NK-92 treated with Interleukin-12 subunit alpha and Interleukin-12 subunit beta, amount 100 ng/mL, for 24 hours (cell line): ENCODE data around the gene NOL7.

Source experiments
- DNase-seq: peaks from one replicate; lab custom pipeline; 2025; lab: John Stamatoyannopoulos, UW

The NOL7 gene

GRCh38 chr6:13597073-13597472 is 18.1 kb upstream of the NOL7 start:
- DNase-seq = no peak

- no peak for DNase-seq
These were observed 15.1 kb upstream of the NOL7 start for GRCh38 chr6:13600036-13600435.

GRCh38 chr6:13604135-13604534 is 11.0 kb upstream of the NOL7 start:
- no peak for DNase-seq

- no peak for DNase-seq
These were observed 10.4 kb upstream of the NOL7 start for GRCh38 chr6:13604546-13605416.

GRCh38 chr6:13605634-13606033 is 9.5 kb upstream of the NOL7 start:
- no peak for DNase-seq

GRCh38 chr6:13611715-13612114 is 3.4 kb upstream of the NOL7 start:
- DNase-seq = no peak

- DNase-seq = no peak
These were observed 2.0 kb upstream of the NOL7 start for GRCh38 chr6:13613029-13613594.

GRCh38 chr6:13614126-13614925 is 809 bp upstream of the NOL7 start:
- DNase-seq = peak; percentile 62

GRCh38 chr6:13615792-13616120 is 621 bp downstream of the NOL7 start:
- peak; percentile 25 for DNase-seq

- no peak for DNase-seq
These were observed 1.9 kb downstream of the NOL7 start for GRCh38 chr6:13617066-13617465.

GRCh38 chr6:13624871-13625288 is 9.7 kb downstream of the NOL7 start:
- no peak for DNase-seq

GRCh38 chr6:13629459-13630116 is 14.5 kb downstream of the NOL7 start:
- no peak for DNase-seq

- DNase-seq = no peak
These were observed 15.4 kb downstream of the NOL7 start for GRCh38 chr6:13630499-13630898.

- no peak for DNase-seq
These were observed 18.2 kb downstream of the NOL7 start for GRCh38 chr6:13633343-13633742.

GRCh38 chr6:13635948-13636658 is 21.0 kb downstream of the NOL7 start:
- DNase-seq = no peak

- no peak for DNase-seq
These were observed 22.9 kb downstream of the NOL7 start for GRCh38 chr6:13638014-13638413.

- no peak for DNase-seq
These were observed 23.5 kb downstream of the NOL7 start for GRCh38 chr6:13638626-13639025.

- no peak for DNase-seq
These were observed 26.2 kb downstream of the NOL7 start for GRCh38 chr6:13641315-13641714.

- no peak for DNase-seq
These were observed 28.0 kb downstream of the NOL7 start for GRCh38 chr6:13643125-13643524.

GRCh38 chr6:13648850-13649249 is 33.7 kb downstream of the NOL7 start:
- no peak for DNase-seq

GRCh38 chr6:13649393-13649792 is 34.3 kb downstream of the NOL7 start:
- DNase-seq = no peak

- no peak for DNase-seq
These were observed 38.2 kb downstream of the NOL7 start for GRCh38 chr6:13653296-13653695.
